Measurements from ENCODE around the gene OSBPL9.

DNA sequence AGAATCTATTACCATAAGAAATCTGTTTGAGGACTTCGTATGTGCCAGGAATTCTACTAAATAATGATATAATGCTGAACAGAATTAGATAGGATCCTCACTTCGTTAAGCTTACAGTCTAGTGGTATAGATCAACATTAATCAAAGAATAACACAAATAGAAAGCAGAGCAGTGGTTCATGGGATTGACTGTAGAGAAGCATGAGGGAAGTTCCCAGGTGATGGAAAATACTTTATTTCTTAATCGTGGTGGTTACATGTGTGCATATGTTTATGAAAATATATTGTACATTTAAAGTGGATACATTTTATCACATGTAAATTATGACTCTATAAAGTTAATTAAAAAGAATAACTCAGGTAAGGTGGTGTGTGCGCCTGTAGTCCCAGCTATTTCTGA is 110.5 kb downstream of the OSBPL9 start:
- no peak for TF ChIP-seq REST (IDR thresholded peaks at IDR 0.05; ENCODE audit: low read depth, low read length)
- no peak for TF ChIP-seq ZZZ3 (IDR thresholded peaks at IDR 0.05; ENCODE audit: control insufficient read depth, insufficient read length, low read depth)
